CD14-positive monocyte (primary cell): ENCODE data around the gene ZNF594. TPM values are rescaled to one million over a fixed set of nuclear protein-coding genes. Genes with fewer than 3 reads are reported as not detected.

Experiments used
- DNase-seq, 3 donors: peaks; one replicate each; pipeline ENCODE4 v3.0.0-alpha.2; 2011 to 2022
- H2AFZ ChIP-seq: 2 replicates; pipeline ENCODE4 v1.6.0; 2012; ENCODE audit warnings: mild to moderate bottlenecking, low read depth, low read length, inconsistent platforms; ENCODE audit not compliant: insufficient read depth, poor library complexity, severe bottlenecking
- H3K27ac ChIP-seq, 2 donors: 1 replicate in 1 of 2; 2 replicates in 1 of 2; pipeline ENCODE4 v1.5.1; 2012 to 2013; ENCODE audit warnings: low read length in 2 of 2, control low read depth in 1 of 2, inconsistent platforms in 1 of 2, low read depth in 1 of 2, mild to moderate bottlenecking in 1 of 2
- H3K27me3 ChIP-seq, 2 donors: one replicate each; pipeline versions ENCODE4 v1.6.0 to v1.6.1; 2011 to 2013; ENCODE audit warnings: low read length in 2 of 2; ENCODE audit not compliant: control insufficient read depth in 2 of 2, insufficient read depth in 2 of 2
- H3K36me3 ChIP-seq, 2 donors: replicated peaks in 1 of 2; 1 replicate in 1 of 2; 2 replicates in 1 of 2; pipeline versions ENCODE4 v1.5.1 to v1.6.1; 2012 to 2013; ENCODE audit warnings: low read length in 2 of 2, control low read depth in 1 of 2, inconsistent platforms in 1 of 2, mild to moderate bottlenecking in 1 of 2; ENCODE audit not compliant: insufficient read depth in 2 of 2, control insufficient read depth in 1 of 2
- H3K4me1 ChIP-seq, 2 donors: 1 replicate in 1 of 2; 2 replicates in 1 of 2; pipeline versions ENCODE4 v1.5.1 to v1.6.1; 2012 to 2013; ENCODE audit warnings: low read length in 2 of 2, control low read depth in 1 of 2, inconsistent platforms in 1 of 2, mild to moderate bottlenecking in 1 of 2, moderate library complexity in 1 of 2; ENCODE audit not compliant: insufficient read depth in 2 of 2, control insufficient read depth in 1 of 2
- H3K4me2 ChIP-seq: replicated peaks from 2 replicates; pipeline ENCODE3; 2012; ENCODE audit warnings: low read length, moderate library complexity, mild to moderate bottlenecking; ENCODE audit not compliant: poor library complexity, severe bottlenecking; ENCODE audit errors: extremely low read depth
- H3K4me3 ChIP-seq, 3 experiments: fragments of 200-600 bp in 1 of 3; sonication (generic) in 1 of 3; replicated peaks in 1 of 3; 1 replicate in 2 of 3; 2 replicates in 1 of 3; pipeline ENCODE4 v1.5.1; 2011 to 2013; ENCODE audit warnings: low read length in 3 of 3, mild to moderate bottlenecking in 3 of 3, control low read depth in 2 of 3, low read depth in 2 of 3, inconsistent platforms in 1 of 3, moderate library complexity in 1 of 3
- H3K79me2 ChIP-seq: 2 replicates; pipeline ENCODE4 v1.6.0; 2012; ENCODE audit warnings: mild to moderate bottlenecking, control low read depth, inconsistent platforms, low read length, moderate library complexity; ENCODE audit not compliant: insufficient read depth
- H3K9ac ChIP-seq: 2 replicates; pipeline ENCODE4 v1.6.0; 2017; ENCODE audit warnings: low read length, mild to moderate bottlenecking; ENCODE audit not compliant: insufficient read depth, poor library complexity, severe bottlenecking
- H3K9me3 ChIP-seq, 2 donors: replicated peaks in 1 of 2; 1 replicate in 1 of 2; 2 replicates in 1 of 2; pipeline versions ENCODE4 v1.5.1 to v1.6.1; 2012 to 2013; ENCODE audit warnings: low read length in 2 of 2, control low read depth in 1 of 2; ENCODE audit not compliant: control insufficient read depth in 1 of 2, insufficient read depth in 1 of 2
- H4K20me1 ChIP-seq: 2 replicates; pipeline ENCODE4 v1.6.0; 2012; ENCODE audit warnings: mild to moderate bottlenecking, low read length, control low read depth, moderate library complexity; ENCODE audit not compliant: insufficient read depth
- H3K27ac Mint-ChIP-seq, 7 donors: one replicate each; pipeline ENCODE4 v1.8.0; 2020; ENCODE audit warnings: mild to moderate bottlenecking in 7 of 7, mixed read lengths in 7 of 7, moderate library complexity in 6 of 7, inconsistent platforms in 2 of 7
- H3K27me3 Mint-ChIP-seq, 3 donors: one replicate each; pipeline ENCODE4 v1.8.0; 2021 to 2022; ENCODE audit warnings: low read depth in 3 of 3, mild to moderate bottlenecking in 3 of 3, mixed read lengths in 3 of 3, moderate library complexity in 3 of 3, inconsistent platforms in 1 of 3
- H3K36me3 Mint-ChIP-seq, 2 donors: one replicate each; pipeline ENCODE4 v1.8.0; 2020; ENCODE audit warnings: mixed read lengths in 2 of 2, inconsistent platforms in 1 of 2, mild to moderate bottlenecking in 1 of 2
- H3K4me1 Mint-ChIP-seq: one replicate; pipeline ENCODE4 v1.8.0; 2020; ENCODE audit warnings: mild to moderate bottlenecking, mixed read lengths
- H3K4me3 Mint-ChIP-seq, 2 donors: one replicate each; pipeline ENCODE4 v1.8.0; 2020; ENCODE audit warnings: mild to moderate bottlenecking in 2 of 2, mixed read lengths in 2 of 2, moderate library complexity in 1 of 2
- H3K9me3 Mint-ChIP-seq, 7 donors: one replicate each; pipeline ENCODE4 v1.8.0; 2020 to 2022; ENCODE audit warnings: mixed read lengths in 7 of 7, mild to moderate bottlenecking in 6 of 7, moderate library complexity in 6 of 7, inconsistent platforms in 2 of 7
- CTCF ChIP-seq: fragments of 200-600 bp; IDR thresholded peaks from one replicate; pipeline ENCODE4 v1.8.0; 2022; ENCODE audit warnings: antibody characterized with exemption, mild to moderate bottlenecking
- WGBS: methylation state at CpG from one replicate; pipeline ENCODE4 v1.1.5; 2013; ENCODE audit warnings: missing lambda C conversion rate; ENCODE audit not compliant: insufficient coverage; 5-methylcytosine and 5-hydroxymethylcytosine counted together
- intact Hi-C, 2 donors: fragments of 100-400 bp; cut with micrococcal nuclease; formaldehyde crosslinking; loops; one replicate each; pipeline versions ENCODE4 v1.15.0 to v1.15.1; 2023
- polyA plus RNA-seq, 3 donors: library from polyadenylated mRNA; depleted of rRNA in 1 of 3; unstranded in 2 of 3; stranded (reverse) in 1 of 3; fragments of 300-500 nt in 2 of 3; fragments of >200 nt in 1 of 3; fragmentation: Illumina TruSeq in 2 of 3; gene quantifications; 1 replicate in 2 of 3; 2 replicates in 1 of 3; pipeline ENCODE4 v1.2.3, GENCODE V29; 2012 to 2021

ZNF594 gene
- polyA plus RNA-seq, 3 donors, result 0.34 to 1.0 TPM; not detected in 1

GRCh38 chr17:5238333-5238732, 46.7 kb upstream of the ZNF594 start:
- H3K9me3 Mint-ChIP-seq, result peaks cover 0 to 3% (median 0%) of the 10 kb centered on the region in 7 donors
- H3K27me3 Mint-ChIP-seq, result peaks cover 2 to 4% (median 2%) of the 10 kb centered on the region in 3 donors
- peaks cover 13 to 17% of the 10 kb centered on the region in 2 donors for H3K36me3 Mint-ChIP-seq
- Histone ChIP-seq H3K27me3 (no peaks in the 10 kb centered on the region), H3K36me3 (peaks cover 0 to 3% of the 10 kb centered on the region in 2 donors), H3K4me2 (no peak overlapping the region), H3K27ac (no peak overlapping the region), H3K4me1 (peaks cover 42 to 43% of the 10 kb centered on the region in 2 donors), H3K79me2 (peaks cover 30% of the 10 kb centered on the region), H3K9me3 (no peaks in the 10 kb centered on the region), H2AFZ (no peak overlapping the region), H3K4me3 (no peak overlapping the region), H3K9ac (no peak overlapping the region), H4K20me1 (peaks cover 21% of the 10 kb centered on the region)
- H3K27ac Mint-ChIP-seq, result peak overlapping the region in 1 of 7 donors; percentile 57
- intact Hi-C loops, result no loop called here
- DNase-seq, result no peak
- 89% methylated on average over 2 of the region's 4 CpGs for WGBS
- H3K4me3 Mint-ChIP-seq, result no peak overlapping the region
- H3K4me1 Mint-ChIP-seq, result peaks cover 38% of the 10 kb centered on the region
- no peak for TF ChIP-seq CTCF

GRCh38 chr17:5237541-5238016, 45.9 kb upstream of the ZNF594 start:
- Histone ChIP-seq H3K4me1 (peaks cover 49 to 50% of the 10 kb centered on the region in 2 donors), H3K79me2 (peaks cover 30% of the 10 kb centered on the region), H3K27me3 (no peaks in the 10 kb centered on the region), H3K36me3 (peaks cover 0 to 3% of the 10 kb centered on the region in 2 donors), H3K9ac (no peak overlapping the region), H4K20me1 (peaks cover 21% of the 10 kb centered on the region), H3K4me3 (peak overlapping the region in 1 of 3 experiments; percentile 24), H3K4me2 (peak overlapping the region; percentile 34), H3K27ac (no peak overlapping the region), H3K9me3 (no peaks in the 10 kb centered on the region), H2AFZ (no peak overlapping the region)
- peaks cover 2 to 4% (median 2%) of the 10 kb centered on the region in 3 donors for H3K27me3 Mint-ChIP-seq
- H3K9me3 Mint-ChIP-seq, result peaks cover 0 to 3% (median 0%) of the 10 kb centered on the region in 7 donors
- DNase-seq, result peak; percentile 72 to 86 (median 74)
- peak overlapping the region; percentile 41 to 88 (median 73) for H3K27ac Mint-ChIP-seq
- H3K4me3 Mint-ChIP-seq, result peak overlapping the region in 1 of 2 donors; percentile 79
- 10% methylated on average over 3 of the region's 6 CpGs for WGBS
- peaks cover 46% of the 10 kb centered on the region for H3K4me1 Mint-ChIP-seq
- intact Hi-C loops, result loop anchor here (2.0 kb wide), 1 partner anchor 41 kb away; no protein-coding TSS in a partner anchor
- peaks cover 14 to 17% of the 10 kb centered on the region in 2 donors for H3K36me3 Mint-ChIP-seq
- TF ChIP-seq CTCF, result peak; percentile 90
